ENCODE results near the gene PCNX2.

PCNX2 gene

GRCh38 chr1:232999956-233000625 lies 295.4 kb downstream of the PCNX2 start:
- no peak for DNase-seq (ENCODE audit: extremely low read depth, low read depth)
- H3K4me3 ChIP-seq (replicated peaks; ENCODE audit: low read depth, low read length) = no peak overlapping the region
- no peak for TF ChIP-seq CTCF (IDR thresholded peaks at IDR 0.05; ENCODE audit: low read depth, low read length, missing control alignments)

DNA sequence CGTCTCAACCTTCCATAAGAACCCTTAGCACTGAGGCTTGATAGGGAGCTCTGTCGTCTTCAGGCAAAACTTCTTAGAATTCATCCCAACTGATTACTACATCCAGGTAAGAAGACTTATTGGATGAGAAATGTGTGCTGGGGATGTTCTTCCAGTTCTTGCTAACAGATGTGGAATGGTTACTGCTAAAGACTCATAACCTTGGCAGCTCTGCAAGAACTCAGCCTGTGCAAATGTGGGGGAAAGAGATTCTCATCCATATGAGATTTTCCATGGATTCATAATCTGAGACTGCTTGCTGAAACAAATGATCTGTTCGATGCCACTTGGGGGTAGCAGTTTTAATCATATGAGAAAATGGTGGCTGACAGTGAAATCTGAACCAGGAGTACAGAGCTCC lies 296.9 kb downstream of the PCNX2 start:
- no peak for TF ChIP-seq CTCF (IDR thresholded peaks at IDR 0.05; ENCODE audit: low read depth, low read length, missing control alignments)
- DNase-seq (ENCODE audit: extremely low read depth, low read depth) = no peak
- H3K4me3 ChIP-seq (replicated peaks; ENCODE audit: low read depth, low read length) = no peak overlapping the region

- no peak for DNase-seq (ENCODE audit: extremely low read depth, low read depth)
- no peak overlapping the region for H3K4me3 ChIP-seq (replicated peaks; ENCODE audit: low read depth, low read length)
- no peak for TF ChIP-seq CTCF (IDR thresholded peaks at IDR 0.05; ENCODE audit: low read depth, low read length, missing control alignments)
These were observed 297.4 kb downstream of the PCNX2 start for GRCh38 chr1:232998138-232998537.

GRCh38 chr1:232996143-232996542 lies 299.4 kb downstream of the PCNX2 start:
- H3K4me3 ChIP-seq (replicated peaks; ENCODE audit: low read depth, low read length) = no peak overlapping the region
- no peak for DNase-seq (ENCODE audit: extremely low read depth, low read depth)
- no peak for TF ChIP-seq CTCF (IDR thresholded peaks at IDR 0.05; ENCODE audit: low read depth, low read length, missing control alignments)

GRCh38 chr1:232995189-232995588 lies 300.3 kb downstream of the PCNX2 start:
- no peak overlapping the region for H3K4me3 ChIP-seq (replicated peaks; ENCODE audit: low read depth, low read length)
- no peak for DNase-seq (ENCODE audit: extremely low read depth, low read depth)
- TF ChIP-seq CTCF (IDR thresholded peaks at IDR 0.05; ENCODE audit: low read depth, low read length, missing control alignments) = no peak

DNA sequence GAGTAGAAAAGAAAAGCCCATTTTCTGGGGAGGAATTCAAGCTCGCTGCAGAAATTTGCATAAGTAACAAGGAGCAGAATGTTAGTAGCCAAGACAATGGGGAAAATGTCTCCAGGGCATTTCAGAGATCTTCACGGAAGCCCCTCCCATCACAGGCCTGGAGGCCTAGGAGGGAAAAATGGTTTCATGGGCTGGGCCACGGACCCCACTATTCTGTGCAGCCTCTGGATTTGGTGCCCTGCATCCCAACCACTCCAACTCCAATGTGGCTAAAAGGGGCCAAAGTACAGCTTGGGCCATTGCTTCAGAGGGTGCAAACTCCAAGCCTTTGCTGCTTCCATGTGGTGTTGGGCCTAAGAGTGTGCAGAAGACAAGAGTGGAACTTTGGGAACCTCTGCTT lies 302.0 kb downstream of the PCNX2 start:
- H3K4me3 ChIP-seq (replicated peaks; ENCODE audit: low read depth, low read length) = no peak overlapping the region
- no peak for TF ChIP-seq CTCF (IDR thresholded peaks at IDR 0.05; ENCODE audit: low read depth, low read length, missing control alignments)
- DNase-seq (ENCODE audit: extremely low read depth, low read depth) = no peak

DNA sequence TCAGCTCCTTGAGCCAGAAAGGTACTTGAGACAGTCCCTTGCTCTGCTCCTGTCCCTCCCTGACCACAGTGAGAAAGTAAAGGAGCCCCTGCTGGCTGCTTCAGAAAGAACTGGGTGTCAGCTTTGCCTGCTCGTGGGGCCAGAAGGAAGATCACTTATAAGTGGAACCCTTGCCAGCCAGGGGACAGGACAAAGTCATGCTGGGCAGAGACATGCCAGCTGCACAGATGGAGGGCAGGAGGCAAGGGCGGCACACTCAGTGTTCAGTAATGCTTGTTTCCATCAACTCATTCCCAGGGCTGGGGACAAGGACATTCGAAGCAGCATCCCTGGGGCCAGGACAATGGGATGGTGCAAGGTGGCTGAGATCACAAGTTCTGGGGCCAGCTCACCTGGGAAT lies 303.3 kb downstream of the PCNX2 start:
- H3K4me3 ChIP-seq (replicated peaks; ENCODE audit: low read depth, low read length) = no peak overlapping the region
- TF ChIP-seq CTCF (IDR thresholded peaks at IDR 0.05; ENCODE audit: low read depth, low read length, missing control alignments) = no peak
- no peak for DNase-seq (ENCODE audit: extremely low read depth, low read depth)

Data from HFF-Myc (cell line).